ENCODE data around the gene PKMYT1.

DNA sequence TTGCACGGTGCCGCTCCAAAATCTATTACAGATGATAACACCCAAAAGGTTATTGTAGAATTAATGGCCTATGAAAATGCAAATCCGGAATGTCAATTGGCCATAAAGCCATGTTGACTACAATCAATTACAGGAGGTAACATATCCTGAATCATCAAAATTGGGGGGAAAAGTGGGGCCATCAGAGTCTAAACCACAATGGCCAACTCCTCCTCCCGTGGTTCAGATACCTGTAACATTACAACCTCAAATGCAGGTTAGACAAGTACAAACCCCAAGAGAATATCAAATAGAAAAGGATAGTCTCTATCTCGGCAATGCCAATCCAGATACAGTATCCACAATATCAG lies 53.6 kb downstream of the PKMYT1 start:
- TF ChIP-seq POLR2AphosphoS5 (IDR thresholded peaks at IDR 0.05; ENCODE audit: low read depth) (no peak), EZH2phosphoT487 (IDR thresholded peaks at IDR 0.05; ENCODE audit: unreplicated experiment) (no peak), EZH2 (IDR thresholded peaks at IDR 0.05; ENCODE audit: low read depth, unreplicated experiment) (no peak), JUNB (IDR thresholded peaks at IDR 0.05; ENCODE audit: unreplicated experiment) (no peak)
- TF ChIP-seq, protein P1, sequence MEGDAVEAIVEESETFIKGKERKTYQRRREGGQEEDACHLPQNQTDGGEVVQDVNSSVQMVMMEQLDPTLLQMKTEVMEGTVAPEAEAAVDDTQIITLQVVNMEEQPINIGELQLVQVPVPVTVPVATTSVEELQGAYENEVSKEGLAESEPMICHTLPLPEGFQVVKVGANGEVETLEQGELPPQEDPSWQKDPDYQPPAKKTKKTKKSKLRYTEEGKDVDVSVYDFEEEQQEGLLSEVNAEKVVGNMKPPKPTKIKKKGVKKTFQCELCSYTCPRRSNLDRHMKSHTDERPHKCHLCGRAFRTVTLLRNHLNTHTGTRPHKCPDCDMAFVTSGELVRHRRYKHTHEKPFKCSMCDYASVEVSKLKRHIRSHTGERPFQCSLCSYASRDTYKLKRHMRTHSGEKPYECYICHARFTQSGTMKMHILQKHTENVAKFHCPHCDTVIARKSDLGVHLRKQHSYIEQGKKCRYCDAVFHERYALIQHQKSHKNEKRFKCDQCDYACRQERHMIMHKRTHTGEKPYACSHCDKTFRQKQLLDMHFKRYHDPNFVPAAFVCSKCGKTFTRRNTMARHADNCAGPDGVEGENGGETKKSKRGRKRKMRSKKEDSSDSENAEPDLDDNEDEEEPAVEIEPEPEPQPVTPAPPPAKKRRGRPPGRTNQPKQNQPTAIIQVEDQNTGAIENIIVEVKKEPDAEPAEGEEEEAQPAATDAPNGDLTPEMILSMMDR (conservative IDR thresholded peaks at IDR 0.05; ENCODE audit: low read depth in 2 of 2): no peak
- TF ChIP-seq, protein P2, sequence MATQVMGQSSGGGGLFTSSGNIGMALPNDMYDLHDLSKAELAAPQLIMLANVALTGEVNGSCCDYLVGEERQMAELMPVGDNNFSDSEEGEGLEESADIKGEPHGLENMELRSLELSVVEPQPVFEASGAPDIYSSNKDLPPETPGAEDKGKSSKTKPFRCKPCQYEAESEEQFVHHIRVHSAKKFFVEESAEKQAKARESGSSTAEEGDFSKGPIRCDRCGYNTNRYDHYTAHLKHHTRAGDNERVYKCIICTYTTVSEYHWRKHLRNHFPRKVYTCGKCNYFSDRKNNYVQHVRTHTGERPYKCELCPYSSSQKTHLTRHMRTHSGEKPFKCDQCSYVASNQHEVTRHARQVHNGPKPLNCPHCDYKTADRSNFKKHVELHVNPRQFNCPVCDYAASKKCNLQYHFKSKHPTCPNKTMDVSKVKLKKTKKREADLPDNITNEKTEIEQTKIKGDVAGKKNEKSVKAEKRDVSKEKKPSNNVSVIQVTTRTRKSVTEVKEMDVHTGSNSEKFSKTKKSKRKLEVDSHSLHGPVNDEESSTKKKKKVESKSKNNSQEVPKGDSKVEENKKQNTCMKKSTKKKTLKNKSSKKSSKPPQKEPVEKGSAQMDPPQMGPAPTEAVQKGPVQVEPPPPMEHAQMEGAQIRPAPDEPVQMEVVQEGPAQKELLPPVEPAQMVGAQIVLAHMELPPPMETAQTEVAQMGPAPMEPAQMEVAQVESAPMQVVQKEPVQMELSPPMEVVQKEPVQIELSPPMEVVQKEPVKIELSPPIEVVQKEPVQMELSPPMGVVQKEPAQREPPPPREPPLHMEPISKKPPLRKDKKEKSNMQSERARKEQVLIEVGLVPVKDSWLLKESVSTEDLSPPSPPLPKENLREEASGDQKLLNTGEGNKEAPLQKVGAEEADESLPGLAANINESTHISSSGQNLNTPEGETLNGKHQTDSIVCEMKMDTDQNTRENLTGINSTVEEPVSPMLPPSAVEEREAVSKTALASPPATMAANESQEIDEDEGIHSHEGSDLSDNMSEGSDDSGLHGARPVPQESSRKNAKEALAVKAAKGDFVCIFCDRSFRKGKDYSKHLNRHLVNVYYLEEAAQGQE (IDR thresholded peaks at IDR 0.05; ENCODE audit: unreplicated experiment): no peak

Measured in GM23338 (cell line).